KMS-11 (cell line): Measurements from ENCODE around the gene EPC2.
"Not testable (repeated sequence)": the region's sequence is repeated elsewhere in the genome, so short reads cannot be mapped to it uniquely, and the experiment has no call there.

Experiments used
- H2AFZ ChIP-seq: fragments of 200-600 bp; sonication (generic); 2 replicates; pipeline ENCODE4 v1.6.1; 2016; ENCODE audit warnings: antibody characterized with exemption, mixed run types, low read depth
- H3K27ac ChIP-seq: fragments of 200-600 bp; sonication (generic); 2 replicates; pipeline ENCODE4 v1.6.1; 2016; ENCODE audit warnings: mild to moderate bottlenecking, mixed run types
- H3K27me3 ChIP-seq: fragments of 200-600 bp; sonication (generic); 2 replicates; pipeline ENCODE4 v1.6.1; 2017; ENCODE audit warnings: mild to moderate bottlenecking, low read depth, mixed run types, moderate library complexity; ENCODE audit not compliant: insufficient read depth
- H3K36me3 ChIP-seq: fragments of 200-600 bp; sonication (generic); 2 replicates; pipeline ENCODE4 v1.6.1; 2017; ENCODE audit warnings: mild to moderate bottlenecking, mixed run types; ENCODE audit not compliant: insufficient read depth
- H3K4me1 ChIP-seq: fragments of 200-600 bp; sonication (generic); 2 replicates; pipeline ENCODE4 v1.6.1; 2016; ENCODE audit warnings: mild to moderate bottlenecking, low read depth, mixed run types; ENCODE audit not compliant: poor library complexity, severe bottlenecking
- H3K4me2 ChIP-seq: fragments of 200-600 bp; sonication (generic); 2 replicates; pipeline ENCODE4 v1.7.0; 2016; ENCODE audit warnings: mild to moderate bottlenecking, mixed run types
- H3K4me3 ChIP-seq: fragments of 200-600 bp; sonication (generic); IDR thresholded peaks from 2 replicates; pipeline ENCODE4 v1.6.1; 2017; ENCODE audit warnings: low read depth, low read length, mixed read lengths; ENCODE audit not compliant: insufficient read depth
- H3K79me2 ChIP-seq: fragments of 200-600 bp; sonication (generic); 2 replicates; pipeline ENCODE4 v1.6.1; 2016; ENCODE audit warnings: low read depth, mixed run types; ENCODE audit not compliant: insufficient read depth
- H3K9ac ChIP-seq: fragments of 200-600 bp; sonication (generic); 2 replicates; pipeline ENCODE4 v1.6.1; 2016; ENCODE audit warnings: mild to moderate bottlenecking, mixed run types
- H4K20me1 ChIP-seq: fragments of 200-600 bp; sonication (generic); 2 replicates; pipeline ENCODE4 v1.6.1; 2016; ENCODE audit warnings: mild to moderate bottlenecking, mixed run types; ENCODE audit not compliant: insufficient read depth
- TF ChIP-seq, protein P1 (sequence below): fragments of 200-600 bp; sonication (generic); conservative IDR thresholded peaks from 2 replicates; pipeline ENCODE4 v1.6.1; 2017; ENCODE audit warnings: low read depth, mild to moderate bottlenecking, antibody characterized with exemption, low read length, moderate library complexity, mixed read lengths

Gene EPC2

DNA sequence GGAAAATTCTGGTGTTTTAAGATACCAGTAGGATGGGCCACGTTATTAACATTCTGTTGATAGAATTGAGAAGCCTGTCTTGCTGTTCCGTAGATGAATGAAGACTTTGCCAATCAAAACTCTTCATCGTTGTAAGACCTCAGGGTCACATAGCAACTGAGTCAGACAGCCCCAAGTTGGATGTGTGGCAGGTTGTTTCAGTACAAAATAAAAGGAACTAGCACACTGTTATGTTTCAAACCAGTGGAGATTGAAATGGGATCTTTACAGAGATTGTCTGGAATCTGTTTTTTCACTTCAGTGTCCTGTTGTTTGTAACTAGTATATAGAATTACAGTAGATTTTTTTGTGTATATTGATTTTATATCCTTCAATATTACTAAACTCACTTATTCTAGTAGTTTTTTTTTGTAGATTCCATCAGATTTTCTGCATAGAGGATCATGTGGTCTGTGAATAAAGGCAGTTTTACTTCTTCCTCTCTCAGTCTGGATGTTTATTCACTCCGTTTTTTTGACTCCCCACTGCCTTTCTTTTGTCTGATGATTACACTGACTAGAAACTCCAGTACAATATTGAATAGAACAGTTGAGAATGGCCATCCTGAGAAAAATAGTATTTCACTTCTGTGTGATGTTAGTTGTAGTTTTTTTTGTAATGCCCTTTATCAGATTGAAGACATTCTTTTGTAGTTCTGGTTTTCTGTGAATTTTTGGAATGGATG lies 22.7 kb downstream of the EPC2 start:
- TF ChIP-seq, protein P1, sequence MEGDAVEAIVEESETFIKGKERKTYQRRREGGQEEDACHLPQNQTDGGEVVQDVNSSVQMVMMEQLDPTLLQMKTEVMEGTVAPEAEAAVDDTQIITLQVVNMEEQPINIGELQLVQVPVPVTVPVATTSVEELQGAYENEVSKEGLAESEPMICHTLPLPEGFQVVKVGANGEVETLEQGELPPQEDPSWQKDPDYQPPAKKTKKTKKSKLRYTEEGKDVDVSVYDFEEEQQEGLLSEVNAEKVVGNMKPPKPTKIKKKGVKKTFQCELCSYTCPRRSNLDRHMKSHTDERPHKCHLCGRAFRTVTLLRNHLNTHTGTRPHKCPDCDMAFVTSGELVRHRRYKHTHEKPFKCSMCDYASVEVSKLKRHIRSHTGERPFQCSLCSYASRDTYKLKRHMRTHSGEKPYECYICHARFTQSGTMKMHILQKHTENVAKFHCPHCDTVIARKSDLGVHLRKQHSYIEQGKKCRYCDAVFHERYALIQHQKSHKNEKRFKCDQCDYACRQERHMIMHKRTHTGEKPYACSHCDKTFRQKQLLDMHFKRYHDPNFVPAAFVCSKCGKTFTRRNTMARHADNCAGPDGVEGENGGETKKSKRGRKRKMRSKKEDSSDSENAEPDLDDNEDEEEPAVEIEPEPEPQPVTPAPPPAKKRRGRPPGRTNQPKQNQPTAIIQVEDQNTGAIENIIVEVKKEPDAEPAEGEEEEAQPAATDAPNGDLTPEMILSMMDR = no peak
- Histone ChIP-seq H2AFZ (no peak overlapping the region), H3K27ac (no peak overlapping the region), H3K4me1 (peaks cover 21% of the 10 kb centered on the region), H3K79me2 (peaks cover 85% of the 10 kb centered on the region), H3K9ac (no peak overlapping the region), H3K27me3 (no peaks in the 10 kb centered on the region), H4K20me1 (peaks cover 38% of the 10 kb centered on the region), H3K36me3 (no peaks in the 10 kb centered on the region), H3K4me3 (no peak overlapping the region), H3K4me2 (no peak overlapping the region)

DNA sequence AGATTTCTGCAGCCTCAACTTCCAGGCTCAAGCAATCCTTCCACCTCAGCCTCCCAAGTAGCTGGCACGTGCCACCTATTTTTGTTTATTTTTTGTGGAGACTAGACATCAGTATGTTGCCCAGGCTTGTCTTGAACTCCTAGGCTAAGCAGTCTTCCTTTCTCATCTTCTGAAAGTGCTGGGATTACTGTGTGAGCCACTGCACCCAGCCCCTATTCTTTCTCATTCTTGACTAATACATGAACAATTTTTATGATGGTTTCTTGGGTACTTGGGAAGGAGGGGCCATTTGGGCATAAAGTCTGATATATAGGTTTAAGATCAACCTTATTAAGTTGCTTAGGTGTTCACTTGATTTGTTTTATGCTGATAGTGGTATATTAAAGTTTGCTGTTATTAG lies 26.2 kb downstream of the EPC2 start:
- Histone ChIP-seq H3K79me2 (peaks cover 94% of the 10 kb centered on the region), H3K27ac (no peak overlapping the region), H2AFZ (no peak overlapping the region), H4K20me1 (peaks cover 39% of the 10 kb centered on the region), H3K4me2 (no peak overlapping the region), H3K27me3 (no peaks in the 10 kb centered on the region), H3K4me1 (peaks cover 22% of the 10 kb centered on the region), H3K9ac (no peak overlapping the region), H3K4me3 (no peak overlapping the region), H3K36me3 (no peaks in the 10 kb centered on the region)
- TF ChIP-seq, protein P1 = no peak

DNA sequence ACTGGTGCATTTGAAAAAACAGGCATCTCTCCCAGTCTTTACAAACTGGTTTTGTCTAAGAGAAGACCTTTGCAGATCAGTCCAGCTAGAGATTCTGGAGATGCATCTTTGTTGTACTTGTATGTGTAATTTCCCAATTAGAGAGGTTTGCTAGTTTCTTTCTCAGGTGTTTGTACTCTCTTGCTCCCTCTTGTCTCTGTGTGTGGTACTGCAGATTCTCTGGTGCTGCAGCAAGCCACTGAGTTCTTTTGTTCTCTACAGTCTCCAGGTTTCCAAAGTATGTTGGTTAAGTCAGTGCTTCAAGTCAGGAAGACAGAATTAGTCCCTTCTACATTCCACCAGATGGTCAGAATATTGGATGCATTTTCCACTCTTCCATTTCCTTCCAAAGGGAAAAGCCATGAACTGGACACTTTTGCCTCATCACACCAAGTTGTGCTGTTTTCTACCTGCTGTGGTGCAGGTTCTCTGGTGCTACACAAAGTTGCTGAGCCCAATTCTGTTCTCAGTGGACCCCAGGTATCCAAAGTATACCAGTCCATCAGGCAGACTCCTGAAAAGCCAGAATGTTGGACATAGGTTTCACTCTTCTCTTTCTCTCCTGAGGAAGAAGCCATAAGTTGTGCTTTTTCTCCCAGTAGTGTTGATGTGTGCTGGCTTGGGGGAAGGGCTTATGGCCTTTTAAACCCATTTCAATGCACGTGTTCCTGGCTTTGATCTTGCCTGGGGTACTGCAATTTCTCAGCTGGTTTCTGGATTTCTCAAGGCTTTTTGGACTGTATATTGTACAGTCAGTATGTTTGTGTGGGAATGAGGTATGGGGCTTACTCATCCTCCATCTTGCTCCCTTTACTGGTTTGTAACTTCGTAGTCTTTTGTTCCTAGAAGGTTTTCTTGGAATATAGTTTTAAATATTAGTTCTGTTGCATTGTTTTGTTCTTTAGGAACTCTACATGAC lies 29.8 kb downstream of the EPC2 start:
- peaks cover 12% of the 10 kb centered on the region; the same call in 1 of the 2 replicates for H4K20me1 ChIP-seq
- no peak overlapping the region for H3K4me2 ChIP-seq

DNA sequence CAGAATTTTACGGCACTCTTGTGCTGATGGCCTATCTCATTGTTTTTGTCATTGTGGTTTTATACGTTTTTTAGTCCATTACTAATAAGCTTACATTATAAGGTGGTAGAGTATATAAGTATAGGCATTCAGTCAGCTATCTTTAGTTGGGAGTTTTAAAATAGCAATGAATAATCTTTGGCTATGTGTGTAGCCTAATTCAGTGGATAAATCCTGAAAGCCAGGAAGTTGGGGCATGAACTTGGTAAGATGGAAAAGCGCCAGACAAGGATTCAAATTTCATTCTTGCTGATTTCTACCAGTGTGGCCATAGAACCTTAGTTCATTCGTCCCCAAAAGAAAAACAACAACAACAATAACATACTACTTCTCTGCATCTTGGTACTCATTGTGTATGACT lies 31.2 kb downstream of the EPC2 start:
- Histone ChIP-seq H2AFZ (no peak overlapping the region), H3K27me3 (no peaks in the 10 kb centered on the region), H3K9ac (no peak overlapping the region), H3K4me1 (peaks cover 7% of the 10 kb centered on the region), H3K27ac (no peak overlapping the region), H4K20me1 (peaks cover 18% of the 10 kb centered on the region), H3K4me2 (no peak overlapping the region), H3K79me2 (peaks cover 89% of the 10 kb centered on the region), H3K4me3 (no peak overlapping the region), H3K36me3 (no peaks in the 10 kb centered on the region)
- TF ChIP-seq, protein P1 = no peak

More for the DNA sequence above, 29.8 kb downstream of the EPC2 start:
- H3K27ac ChIP-seq = no peak overlapping the region
- no peak overlapping the region for H3K4me3 ChIP-seq
- H3K4me1 ChIP-seq = peaks cover 7% of the 10 kb centered on the region
- H3K36me3 ChIP-seq = no peaks in the 10 kb centered on the region
- H3K9ac ChIP-seq = no peak overlapping the region
- no peaks in the 10 kb centered on the region for H3K27me3 ChIP-seq
- no peak overlapping the region for H2AFZ ChIP-seq
- TF ChIP-seq, protein P1 = peak; percentile 71
- peaks cover 89% of the 10 kb centered on the region for H3K79me2 ChIP-seq

DNA sequence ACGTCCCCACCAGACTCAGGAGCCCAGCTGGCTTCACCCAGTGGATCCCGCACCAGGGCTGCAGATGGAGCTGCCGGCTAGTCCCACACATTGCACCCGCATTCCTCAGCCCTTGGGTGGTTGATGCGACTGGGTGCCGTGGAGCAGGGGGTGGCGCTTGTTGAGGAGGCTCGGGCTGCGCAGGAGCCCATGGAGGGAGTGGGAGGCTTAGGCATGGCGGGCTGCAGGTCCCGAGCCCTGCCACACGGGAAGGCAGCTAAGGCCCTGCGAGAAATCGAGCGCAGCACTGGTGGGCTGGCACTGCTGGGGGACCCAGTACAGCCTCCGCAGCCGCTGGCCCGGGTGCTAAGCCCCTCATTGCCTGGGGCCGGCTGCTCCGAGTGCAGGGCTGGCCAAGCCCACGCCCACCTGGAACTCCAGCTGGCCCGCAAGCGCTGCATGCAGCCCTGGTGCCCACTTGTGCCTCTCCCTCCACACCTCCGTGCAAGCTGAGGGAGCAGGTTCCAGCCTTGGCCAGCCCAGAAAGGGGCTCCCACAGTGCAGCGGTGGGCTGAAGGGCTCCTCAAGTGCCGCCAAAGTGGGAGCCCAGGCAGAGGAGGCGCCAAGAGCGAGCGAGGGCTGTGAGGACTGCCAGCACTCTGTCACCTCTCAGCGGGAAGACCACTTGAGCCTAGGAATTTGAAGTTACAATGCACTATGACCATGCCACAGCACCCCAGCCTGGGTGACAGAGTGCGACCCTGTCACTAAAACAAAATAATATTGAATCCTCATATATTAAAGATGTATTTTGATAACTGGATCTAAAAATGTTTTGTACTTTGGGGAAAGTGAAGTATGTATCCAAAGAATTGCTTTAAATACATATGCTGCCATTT lies 34.0 kb downstream of the EPC2 start:
- H3K27me3 ChIP-seq, H3K4me1 ChIP-seq, H2AFZ ChIP-seq, H3K9ac ChIP-seq, H3K36me3 ChIP-seq, H3K27ac ChIP-seq, H3K4me3 ChIP-seq, H3K4me2 ChIP-seq: not testable (repeated sequence)
- Histone ChIP-seq H4K20me1 (peaks cover 22% of the 10 kb centered on the region), H3K79me2 (peaks cover 91% of the 10 kb centered on the region)
